ENCODE data around the gene PPP6R2.
"Not testable (repeated sequence)": the region's sequence is repeated elsewhere in the genome, so short reads cannot be mapped to it uniquely, and the experiment has no call there.

Gene PPP6R2

GRCh38 chr22:50318698-50319411 lies 24.3 kb upstream of the PPP6R2 start:
- DNase-seq = peak; percentile 11

- peak; percentile 15 for DNase-seq
Measured at GRCh38 chr22:50319503-50319951, 23.6 kb upstream of the PPP6R2 start.

GRCh38 chr22:50320116-50320515 lies 23.0 kb upstream of the PPP6R2 start:
- no peak for DNase-seq

DNA sequence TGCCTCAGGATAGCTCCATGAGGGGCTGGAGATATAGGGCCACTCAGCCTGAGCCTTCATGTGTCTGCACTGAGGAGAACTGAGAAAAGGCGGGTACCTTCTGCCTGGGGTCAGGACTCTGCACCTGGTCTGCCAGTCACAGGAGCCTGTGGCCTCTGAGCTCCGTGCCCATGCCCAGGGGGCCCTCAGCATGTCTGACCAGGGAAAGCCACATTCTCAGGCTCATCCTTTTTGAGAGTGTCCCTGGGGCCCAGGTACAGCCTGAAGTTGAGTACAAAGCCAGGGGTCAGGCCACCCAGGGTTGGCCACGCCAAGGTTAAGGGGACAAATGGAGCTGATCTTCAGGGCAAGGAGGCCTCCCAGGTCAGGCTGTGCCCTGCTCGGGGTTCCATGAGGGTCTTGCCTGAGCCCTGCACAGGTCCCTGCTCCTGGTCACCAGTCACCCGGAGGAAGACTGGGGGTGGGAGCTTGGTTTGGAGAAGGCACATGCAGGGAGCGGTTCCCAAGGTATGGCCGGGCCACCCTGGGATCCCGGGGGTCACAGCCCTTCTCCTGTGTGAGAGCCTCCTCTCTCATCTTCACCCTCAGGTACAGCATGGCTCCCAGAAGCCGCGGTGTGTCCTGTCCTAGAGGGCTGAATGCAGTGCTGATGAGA lies 22.3 kb upstream of the PPP6R2 start:
- peak; percentile 14 for DNase-seq

DNA sequence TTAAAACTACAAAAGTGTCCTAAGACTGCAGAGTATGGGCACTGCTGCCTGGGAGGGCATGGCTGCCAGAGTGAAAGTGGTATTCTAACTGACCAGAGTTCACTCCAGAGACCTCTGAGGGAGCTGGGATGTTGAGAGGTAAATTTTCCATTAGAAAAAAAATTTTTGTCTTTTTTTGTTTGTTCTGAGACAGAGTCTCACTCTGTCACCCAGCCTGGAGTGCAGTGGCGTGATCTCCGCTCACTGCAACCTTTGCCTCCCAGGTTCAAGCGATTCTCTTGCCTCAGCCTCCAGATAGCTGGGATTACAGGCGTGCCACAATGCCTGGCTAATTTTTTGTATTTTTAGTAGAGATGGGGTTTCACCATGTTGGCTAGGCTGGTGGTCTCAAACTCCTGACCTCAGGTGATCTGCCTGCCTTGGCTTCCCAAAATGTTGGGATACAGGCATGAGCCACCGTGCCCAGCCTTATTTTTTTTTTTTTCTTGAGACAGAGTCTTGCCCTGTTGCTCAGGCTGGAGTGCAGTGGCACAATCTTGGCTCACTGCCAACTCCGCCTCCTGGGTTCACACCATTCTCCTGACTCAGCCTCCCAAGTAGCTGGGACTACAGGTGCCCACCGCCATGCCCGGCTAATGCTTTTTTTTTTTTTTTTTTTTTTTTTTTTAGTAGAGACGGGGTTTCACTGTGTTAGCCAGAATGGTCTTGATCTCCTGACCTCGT lies 20.6 kb upstream of the PPP6R2 start:
- not testable (repeated sequence) for DNase-seq

GRCh38 chr22:50323900-50324299 lies 19.2 kb upstream of the PPP6R2 start:
- no peak for DNase-seq

DNA sequence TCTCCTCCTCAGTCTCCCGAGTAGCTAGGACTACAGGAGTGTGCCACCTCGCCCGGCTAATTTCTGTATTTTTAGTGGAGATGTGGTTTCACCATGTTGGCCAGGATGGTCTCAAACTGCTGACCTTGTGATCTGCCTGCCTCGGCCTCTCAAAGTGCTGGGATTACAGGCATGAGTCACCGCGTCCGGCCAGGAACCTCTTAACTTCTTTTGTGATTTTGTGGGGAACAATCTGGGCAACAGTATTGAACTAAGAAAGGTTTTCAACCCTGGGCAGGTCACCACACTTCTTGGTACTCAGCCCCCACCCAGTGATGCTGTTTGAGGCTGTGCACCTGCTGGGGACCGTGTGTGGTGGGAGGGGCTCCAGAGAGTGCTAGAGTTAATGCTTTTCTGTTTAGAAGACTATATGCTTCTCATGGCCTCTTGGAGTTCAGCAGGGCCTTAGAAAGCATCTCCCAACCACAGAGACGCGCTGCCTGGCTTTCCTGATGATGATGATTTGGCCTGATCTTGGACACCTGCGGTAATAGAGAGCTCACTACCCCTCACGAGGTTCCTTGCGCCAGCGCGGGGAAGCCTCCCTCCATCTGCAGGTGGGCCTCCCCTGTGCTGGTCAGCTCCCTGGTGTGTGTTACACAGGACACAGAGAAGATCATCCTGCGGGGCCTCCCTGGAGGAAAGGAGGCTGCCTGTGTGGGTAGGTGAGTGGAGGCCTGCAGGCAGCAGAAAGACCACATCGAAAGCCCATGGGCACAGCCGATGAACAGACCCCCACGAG lies 17.5 kb upstream of the PPP6R2 start:
- peak; percentile 10 for DNase-seq

- no peak for DNase-seq
Measured at GRCh38 chr22:50326225-50326955, 16.7 kb upstream of the PPP6R2 start.

- DNase-seq = peak; percentile 90
Measured at GRCh38 chr22:50326956-50327710, 16.0 kb upstream of the PPP6R2 start, which contains the start of gene DENND6B. DENND6B (minus strand) TSS chr22:50327012; CDS start chr22:50326988, 24 bp downstream.

- DNase-seq = no peak
Measured at GRCh38 chr22:50327711-50328019, 15.5 kb upstream of the PPP6R2 start.

GRCh38 chr22:50329236-50329635 lies 13.9 kb upstream of the PPP6R2 start:
- no peak for DNase-seq

GRCh38 chr22:50334433-50334832 lies 8.7 kb upstream of the PPP6R2 start:
- DNase-seq = not testable (repeated sequence)

DNA sequence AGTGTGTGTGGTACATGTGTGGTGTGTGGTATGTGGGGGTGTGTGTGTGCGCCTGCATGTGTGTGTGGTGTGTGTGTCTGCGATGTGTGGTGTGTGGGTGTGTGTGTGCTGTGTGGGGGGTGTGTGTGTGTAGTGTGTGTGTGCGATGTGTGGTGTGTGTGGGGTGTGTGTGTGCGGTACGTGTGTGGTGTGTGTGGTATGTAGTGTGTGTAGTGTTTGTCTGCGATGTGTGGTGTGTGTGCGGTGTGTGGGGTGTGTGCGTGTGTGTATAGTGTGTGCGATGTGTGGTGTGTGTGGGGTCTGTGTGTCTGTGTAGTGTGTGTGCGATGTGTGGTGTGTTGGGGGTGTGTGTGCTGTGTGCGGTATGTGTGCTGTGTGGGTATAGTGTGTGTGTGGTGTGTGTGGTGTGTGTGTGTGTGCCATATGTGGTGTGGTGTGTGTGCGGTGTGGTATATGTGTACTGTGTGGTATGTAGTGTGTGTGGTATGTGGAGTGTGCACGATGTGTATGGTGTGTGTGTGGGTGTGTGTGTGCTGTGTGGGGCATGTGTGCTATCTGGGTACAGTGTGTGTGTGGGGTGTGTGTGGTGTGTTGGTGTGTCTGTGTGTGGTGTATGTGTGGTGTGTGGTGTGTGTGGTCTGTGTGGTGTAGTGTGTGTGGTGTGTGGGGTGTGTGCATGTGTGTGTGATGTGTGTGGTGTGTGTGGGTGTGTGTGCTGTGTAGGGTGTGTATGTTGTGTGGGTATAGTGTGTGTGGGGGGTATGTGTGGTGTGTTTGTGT lies 5.7 kb upstream of the PPP6R2 start:
- no peak for DNase-seq

- DNase-seq = no peak
Measured at GRCh38 chr22:50338042-50338573, 5.0 kb upstream of the PPP6R2 start.

GRCh38 chr22:50338860-50339462 lies 4.2 kb upstream of the PPP6R2 start:
- no peak for DNase-seq

DNA sequence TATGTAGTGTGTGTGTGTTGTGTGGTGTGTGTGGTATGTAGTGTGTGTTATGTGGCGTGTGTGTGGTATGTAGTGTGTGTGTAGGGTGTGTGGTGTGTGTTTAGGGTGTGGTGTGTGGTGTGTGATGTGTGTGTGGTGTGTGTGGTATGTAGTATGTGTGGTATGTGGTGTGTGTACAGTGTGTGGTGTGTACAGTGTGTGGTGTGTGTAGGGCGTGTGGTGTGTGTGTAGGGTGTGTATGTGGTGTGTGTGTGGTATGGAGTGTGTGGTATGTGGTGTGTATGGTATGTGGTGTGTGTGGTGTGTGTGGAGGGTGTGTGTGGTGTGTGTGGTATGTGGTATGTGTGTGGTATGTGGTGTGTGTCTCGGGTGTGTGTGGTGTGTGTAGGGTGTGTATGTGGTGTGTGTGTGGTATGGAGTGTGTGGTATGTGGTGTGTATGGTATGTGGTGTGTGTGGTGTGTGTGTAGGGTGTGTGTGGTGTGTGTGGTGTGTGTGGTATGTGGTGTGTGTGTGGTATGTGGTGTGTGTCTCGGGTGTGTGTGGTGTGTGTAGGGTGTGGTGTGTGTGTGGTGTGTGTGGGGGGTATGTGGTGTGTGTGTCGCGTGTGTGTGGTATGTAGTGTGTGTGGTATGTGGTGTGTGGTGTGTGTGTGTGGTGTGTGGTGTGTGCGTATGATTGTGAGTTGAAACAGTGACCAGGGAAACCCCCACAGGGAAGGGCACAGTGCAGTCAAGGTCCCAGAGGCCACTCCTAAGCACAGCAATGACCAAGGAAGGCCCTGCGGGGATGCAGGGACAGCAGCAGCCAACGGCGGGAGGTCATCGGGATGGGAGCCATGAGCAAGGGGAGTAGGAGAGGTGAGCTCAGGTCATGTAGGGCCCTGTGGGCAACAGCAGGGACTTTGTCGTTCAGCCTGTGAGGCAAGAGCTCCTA lies 2.9 kb upstream of the PPP6R2 start:
- DNase-seq = no peak

- DNase-seq = peak; percentile 90
Measured at GRCh38 chr22:50341977-50342650, 1.0 kb upstream of the PPP6R2 start.

DNA sequence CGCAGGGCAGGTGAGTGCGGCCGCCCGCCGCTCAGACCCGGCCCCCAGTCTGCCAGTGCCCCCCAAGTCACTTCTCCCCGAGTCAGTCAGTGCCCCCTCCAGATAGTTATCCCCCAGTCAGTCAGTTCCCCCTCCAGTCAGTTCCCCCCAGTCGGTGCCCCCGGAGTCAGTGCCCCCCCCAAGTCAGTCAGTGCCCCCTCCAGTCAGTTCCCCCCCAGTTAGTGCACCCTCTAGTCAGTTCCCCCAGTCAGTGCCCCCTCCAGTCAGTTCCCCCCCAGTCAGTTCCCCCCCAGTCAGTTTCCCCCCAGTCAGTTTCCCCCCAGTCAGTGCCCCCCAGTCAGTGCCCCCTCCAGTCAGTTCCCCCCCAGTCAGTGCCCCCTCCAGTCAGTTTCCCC lies 411 bp downstream of the PPP6R2 start:
- no peak for DNase-seq
